HG03196 (cell line): ENCODE measurements around the gene ENTHD1.
"Not testable (repeated sequence)": the region's sequence is repeated elsewhere in the genome, so short reads cannot be mapped to it uniquely, and the experiment has no call there.

Experiments
- ATAC-seq: cut with Tn5 transposase; IDR thresholded peaks from one replicate; pipeline ENCODE4 v1.9.1; 2021; ENCODE audit not compliant: unreplicated experiment

Gene ENTHD1

GRCh38 chr22:39852799-39853198 lies 40.8 kb downstream of the ENTHD1 start:
- ATAC-seq = no peak

- ATAC-seq = no peak
Measured at GRCh38 chr22:39851606-39852315, 41.8 kb downstream of the ENTHD1 start.

GRCh38 chr22:39847477-39847876 lies 46.1 kb downstream of the ENTHD1 start:
- ATAC-seq = no peak

GRCh38 chr22:39846539-39846938 lies 47.0 kb downstream of the ENTHD1 start:
- not testable (repeated sequence) for ATAC-seq

GRCh38 chr22:39845529-39845928 lies 48.0 kb downstream of the ENTHD1 start:
- ATAC-seq = no peak

- ATAC-seq = no peak
Measured at GRCh38 chr22:39839917-39840510, 53.5 kb downstream of the ENTHD1 start.

GRCh38 chr22:39839204-39839603 lies 54.4 kb downstream of the ENTHD1 start:
- ATAC-seq = no peak

GRCh38 chr22:39833610-39834009 lies 60.0 kb downstream of the ENTHD1 start:
- ATAC-seq = no peak

- ATAC-seq = no peak
Measured at GRCh38 chr22:39833093-39833492, 60.5 kb downstream of the ENTHD1 start.

- no peak for ATAC-seq
Measured at GRCh38 chr22:39832627-39833074, 60.9 kb downstream of the ENTHD1 start.

GRCh38 chr22:39825661-39826102 lies 67.9 kb downstream of the ENTHD1 start:
- ATAC-seq = peak; percentile 55

- no peak for ATAC-seq
Measured at GRCh38 chr22:39821008-39821407, 72.6 kb downstream of the ENTHD1 start.

- no peak for ATAC-seq
Measured at GRCh38 chr22:39820256-39820655, 73.3 kb downstream of the ENTHD1 start.

- no peak for ATAC-seq
Measured at GRCh38 chr22:39819429-39819828, 74.1 kb downstream of the ENTHD1 start.

GRCh38 chr22:39818094-39818493 lies 75.5 kb downstream of the ENTHD1 start:
- ATAC-seq = no peak

GRCh38 chr22:39815932-39816331 lies 77.6 kb downstream of the ENTHD1 start:
- no peak for ATAC-seq

GRCh38 chr22:39814899-39815298 lies 78.7 kb downstream of the ENTHD1 start:
- ATAC-seq = no peak

GRCh38 chr22:39809772-39810557 lies 83.6 kb downstream of the ENTHD1 start:
- no peak for ATAC-seq

- no peak for ATAC-seq
Measured at GRCh38 chr22:39808081-39808480, 85.5 kb downstream of the ENTHD1 start.

- ATAC-seq = no peak
Measured at GRCh38 chr22:39806109-39806508, 87.5 kb downstream of the ENTHD1 start.

- no peak for ATAC-seq
Measured at GRCh38 chr22:39805117-39805516, 88.4 kb downstream of the ENTHD1 start.

- no peak for ATAC-seq
Measured at GRCh38 chr22:39802682-39803081, 90.9 kb downstream of the ENTHD1 start.
